Stimulated activated naive CD8-positive, alpha-beta T cell treated with anti-CD3 and anti-CD28 coated beads, Interleukin-15, Interleukin-2, amounts not matched to agents 100 ng/mL and 50 ng/mL, for 24 hours (primary cell): ENCODE data around the gene WDR38.
"Not testable (repeated sequence)": the region's sequence is repeated elsewhere in the genome, so short reads cannot be mapped to it uniquely, and the experiment has no call there.

Source experiments
- H3K27ac Mint-ChIP-seq: one replicate; pipeline ENCODE4 v1.8.0; 2021; ENCODE audit warnings: mild to moderate bottlenecking, mixed read lengths
- H3K27me3 Mint-ChIP-seq: one replicate; pipeline ENCODE4 v1.8.0; 2021; ENCODE audit warnings: mixed read lengths
- H3K36me3 Mint-ChIP-seq: one replicate; pipeline ENCODE4 v1.8.0; 2021; ENCODE audit warnings: low read depth, mixed read lengths
- H3K4me1 Mint-ChIP-seq: one replicate; pipeline ENCODE4 v1.8.0; 2021; ENCODE audit warnings: low read depth, mixed read lengths
- H3K4me3 Mint-ChIP-seq: one replicate; pipeline ENCODE4 v1.8.0; 2021; ENCODE audit warnings: mild to moderate bottlenecking, mixed read lengths
- H3K9me3 Mint-ChIP-seq: one replicate; pipeline ENCODE4 v1.8.0; 2021; ENCODE audit warnings: mixed read lengths

WDR38 gene

DNA sequence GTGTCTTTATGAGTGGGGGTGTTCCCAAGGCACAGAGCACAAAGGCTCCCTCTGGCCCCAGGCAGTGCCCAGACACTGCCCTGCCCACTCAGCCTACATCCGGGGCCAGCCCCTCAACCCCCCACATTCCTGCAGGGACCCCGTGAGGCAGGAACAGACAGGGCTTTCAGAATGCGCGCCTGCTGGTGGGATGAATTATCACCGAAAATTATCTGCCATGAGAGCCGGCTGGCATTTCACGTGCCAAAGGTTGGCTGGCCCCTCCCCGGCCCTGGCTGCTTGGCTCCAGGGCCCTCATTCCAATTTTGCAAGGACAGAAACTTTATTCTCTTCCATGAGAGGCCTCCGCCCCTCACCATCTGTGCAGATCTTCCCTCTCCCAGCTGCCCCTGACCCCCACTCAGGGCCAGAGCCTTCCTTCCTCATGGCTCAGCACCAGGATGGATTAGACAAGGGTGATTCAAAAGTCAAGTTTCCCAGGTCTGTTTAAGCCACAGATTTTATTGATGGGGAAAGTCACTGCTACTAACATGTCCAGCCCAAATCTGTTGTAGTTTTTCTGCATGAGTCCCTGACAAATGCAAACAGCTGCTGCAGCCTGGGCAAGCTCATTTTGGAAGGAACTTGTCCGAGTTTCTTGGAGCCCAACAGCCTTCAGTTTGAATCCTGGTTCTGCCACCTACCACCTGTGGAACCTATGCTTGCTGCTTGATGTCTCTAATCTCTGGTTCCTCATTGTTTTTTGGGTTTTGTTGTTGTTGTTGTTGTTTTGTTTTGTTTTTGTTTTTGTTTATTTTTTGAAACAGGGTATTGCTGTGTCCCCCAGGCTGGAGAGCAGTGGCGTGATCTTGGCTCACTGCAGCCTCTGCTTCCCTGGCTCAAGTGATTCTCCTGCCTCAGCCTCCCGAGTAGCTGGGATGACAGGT, 32.3 kb upstream of the WDR38 start:
- no peak overlapping the region for H3K4me3 Mint-ChIP-seq
- H3K4me1 Mint-ChIP-seq: peaks cover 8% of the 10 kb centered on the region
- H3K27ac Mint-ChIP-seq: no peak overlapping the region
- H3K27me3 Mint-ChIP-seq: peaks cover 8% of the 10 kb centered on the region
- no peaks in the 10 kb centered on the region for H3K9me3 Mint-ChIP-seq
- no peaks in the 10 kb centered on the region for H3K36me3 Mint-ChIP-seq

DNA sequence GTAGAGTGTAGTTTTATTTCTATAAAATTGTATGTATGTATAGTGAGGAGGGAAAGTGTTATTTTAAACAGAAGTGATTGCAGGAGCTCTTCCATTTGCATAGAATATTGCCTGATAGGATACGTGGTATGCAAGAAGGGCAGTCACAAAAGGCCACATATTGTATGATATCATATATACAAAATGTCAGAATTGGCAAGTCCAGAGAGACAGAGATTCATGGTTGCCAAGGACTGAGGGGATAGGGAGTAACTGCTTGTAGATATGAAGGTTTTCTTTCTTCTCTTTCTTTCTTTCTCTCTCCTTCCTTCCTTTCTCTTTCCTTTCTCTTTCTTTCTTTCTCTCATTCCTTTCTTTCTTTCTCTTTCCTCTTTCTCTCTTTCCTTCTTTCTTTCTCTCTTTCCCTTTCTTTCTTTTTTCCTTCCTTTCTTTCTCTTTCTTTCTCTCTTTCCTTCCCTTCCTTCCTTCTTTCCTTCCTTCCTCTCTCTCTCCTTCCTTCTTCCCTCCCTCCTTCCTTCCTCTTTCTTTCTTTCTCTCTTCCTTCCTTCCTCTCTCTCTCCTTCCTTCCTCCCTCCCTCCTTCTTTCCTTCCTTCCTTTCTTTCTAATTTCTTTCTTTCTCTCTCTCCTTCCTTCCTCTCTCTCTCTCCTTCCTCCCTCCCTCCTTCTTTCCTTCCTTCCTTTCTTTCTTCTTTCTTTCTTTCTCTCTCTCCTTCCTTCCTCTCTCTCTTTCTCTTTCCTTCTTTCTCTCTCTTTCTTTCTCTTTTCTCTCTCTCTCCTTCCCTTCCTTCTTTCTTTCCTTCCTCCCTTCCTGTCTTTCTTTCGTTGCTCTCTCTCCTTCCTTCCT, 24.5 kb upstream of the WDR38 start:
- H3K9me3 Mint-ChIP-seq: no peaks in the 10 kb centered on the region
- no peak overlapping the region for H3K4me3 Mint-ChIP-seq
- no peaks in the 10 kb centered on the region for H3K27me3 Mint-ChIP-seq
- no peaks in the 10 kb centered on the region for H3K36me3 Mint-ChIP-seq
- H3K4me1 Mint-ChIP-seq: no peaks in the 10 kb centered on the region
- H3K27ac Mint-ChIP-seq: no peak overlapping the region

DNA sequence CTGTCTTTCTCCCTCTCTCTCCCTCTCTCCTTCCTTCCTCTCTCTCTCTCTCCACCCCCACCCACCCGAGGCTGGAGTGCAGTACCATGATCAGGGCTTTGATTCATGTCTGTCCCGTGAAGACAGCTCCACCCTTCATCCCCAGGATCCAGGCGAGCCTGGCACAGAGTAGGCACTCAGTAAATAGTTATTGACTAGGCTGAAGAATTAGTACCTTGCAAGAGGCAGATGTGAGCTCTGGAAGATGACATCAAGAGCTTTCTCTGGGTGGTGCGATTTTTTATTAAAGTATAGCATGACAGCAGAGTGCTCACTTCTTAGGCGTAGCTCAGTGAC, 24.0 kb upstream of the WDR38 start:
- Mint-ChIP-seq H3K27me3 (no peaks in the 10 kb centered on the region), H3K36me3 (no peaks in the 10 kb centered on the region), H3K9me3 (no peaks in the 10 kb centered on the region), H3K4me3 (no peak overlapping the region), H3K4me1 (no peaks in the 10 kb centered on the region), H3K27ac (no peak overlapping the region)

DNA sequence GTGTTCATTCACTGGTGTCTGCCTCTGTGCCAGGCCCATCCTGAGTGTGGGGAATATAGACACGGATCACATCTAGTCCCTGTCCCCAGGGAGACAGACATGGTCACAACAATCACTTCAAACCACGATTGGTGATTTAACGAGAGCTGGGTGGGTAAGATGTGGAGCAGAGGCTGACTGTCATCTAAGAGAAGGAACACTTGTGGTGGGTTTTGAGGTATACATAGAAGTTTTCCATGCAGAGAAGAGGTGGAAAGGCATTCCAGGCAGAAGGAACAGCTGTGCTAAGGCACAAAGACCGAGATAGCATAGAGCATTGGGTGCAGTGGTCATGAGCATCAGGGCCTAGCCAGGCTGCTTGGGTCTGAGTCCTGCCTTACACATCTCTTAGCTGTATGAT, 22.7 kb upstream of the WDR38 start:
- no peaks in the 10 kb centered on the region for H3K36me3 Mint-ChIP-seq
- no peaks in the 10 kb centered on the region for H3K27me3 Mint-ChIP-seq

DNA sequence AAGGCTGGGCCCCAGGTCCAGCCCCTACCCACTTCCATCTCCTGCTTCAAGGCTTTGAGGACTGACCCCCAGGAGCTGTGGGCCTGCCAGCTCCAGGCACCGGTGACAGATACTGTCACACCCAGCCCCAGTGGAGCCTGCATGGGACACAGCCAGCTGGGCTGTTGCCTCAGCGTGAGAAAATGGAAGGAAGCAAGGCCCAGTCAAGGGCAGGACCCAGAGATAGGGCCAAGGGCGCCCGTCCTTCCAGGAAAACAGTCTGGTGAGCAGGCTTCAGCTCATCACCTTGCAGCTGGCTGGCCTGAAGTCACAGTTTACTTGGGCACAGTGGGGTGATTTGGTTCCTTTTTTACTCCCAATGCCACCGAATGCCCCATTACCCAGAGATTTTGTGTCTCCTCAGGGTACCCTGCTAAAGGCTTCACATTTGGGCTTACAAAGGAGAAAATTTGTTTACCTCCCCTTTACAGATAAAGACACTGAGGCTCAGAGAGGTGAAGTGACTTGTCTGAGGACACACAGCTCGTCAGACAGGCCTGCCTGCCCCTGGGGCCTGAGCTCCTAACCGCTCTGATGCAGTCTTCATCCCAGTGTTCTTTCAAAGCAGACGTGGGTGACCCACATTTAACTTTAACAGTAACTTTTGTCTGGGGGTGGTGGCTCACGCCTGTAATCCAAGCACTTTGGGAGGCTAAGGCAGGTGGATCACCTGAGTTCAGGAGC, 21.5 kb upstream of the WDR38 start:
- peaks cover 4% of the 10 kb centered on the region for H3K27me3 Mint-ChIP-seq
- no peaks in the 10 kb centered on the region for H3K9me3 Mint-ChIP-seq
- H3K36me3 Mint-ChIP-seq: no peaks in the 10 kb centered on the region
- no peaks in the 10 kb centered on the region for H3K4me1 Mint-ChIP-seq
- no peak overlapping the region for H3K4me3 Mint-ChIP-seq
- H3K27ac Mint-ChIP-seq: no peak overlapping the region

More for the DNA sequence above, 22.7 kb upstream of the WDR38 start:
- Mint-ChIP-seq H3K4me1 (no peaks in the 10 kb centered on the region), H3K4me3 (no peak overlapping the region), H3K9me3 (no peaks in the 10 kb centered on the region), H3K27ac (no peak overlapping the region)

DNA sequence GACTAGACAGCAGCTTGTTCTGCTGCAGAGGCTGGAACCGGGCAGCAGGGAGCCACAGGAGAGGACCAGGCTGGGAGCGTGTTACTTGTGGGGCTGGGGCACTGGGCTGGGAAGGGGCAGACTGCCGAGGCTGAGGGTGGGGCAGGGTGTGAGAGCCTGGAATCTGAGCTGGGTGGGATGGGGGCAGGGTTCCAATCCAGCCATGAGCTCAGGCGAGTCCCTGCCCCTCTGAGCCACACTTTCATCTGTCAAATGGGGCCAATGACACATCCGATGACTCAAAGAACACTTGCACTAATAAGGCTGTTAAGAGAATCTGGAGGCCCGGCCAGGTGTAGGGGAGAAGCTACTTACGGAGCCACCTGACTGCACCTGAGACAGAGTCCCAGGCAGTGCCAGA, 18.7 kb upstream of the WDR38 start:
- Mint-ChIP-seq H3K4me3 (no peak overlapping the region), H3K27ac (no peak overlapping the region), H3K9me3 (no peaks in the 10 kb centered on the region), H3K27me3 (peaks cover 20% of the 10 kb centered on the region), H3K36me3 (no peaks in the 10 kb centered on the region), H3K4me1 (no peaks in the 10 kb centered on the region)

DNA sequence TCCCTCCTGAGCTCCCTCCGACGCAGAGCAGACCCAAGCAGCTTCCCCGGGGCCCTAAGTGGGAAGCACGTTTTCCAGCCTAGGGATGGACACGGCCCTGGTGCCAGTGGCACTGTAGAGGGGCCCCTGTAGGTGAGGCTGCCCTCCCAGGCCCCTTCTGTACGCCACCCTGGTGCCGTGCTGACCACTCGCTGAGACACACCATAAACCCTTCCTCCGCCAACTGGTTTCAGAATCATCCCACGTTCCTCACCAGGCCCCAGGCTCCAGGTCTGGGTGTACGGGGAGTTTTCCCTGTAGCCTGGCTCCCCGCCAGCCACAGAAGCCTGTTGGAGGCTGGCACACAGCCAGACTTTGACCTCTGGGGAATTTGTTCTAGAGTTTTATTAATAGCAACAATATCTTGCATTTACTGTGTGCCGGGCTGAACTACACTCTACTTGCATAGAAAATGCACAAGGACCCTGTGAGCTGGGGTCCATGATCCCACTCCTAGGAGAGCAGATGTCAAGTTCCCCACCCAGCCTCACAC, 18.2 kb upstream of the WDR38 start:
- Mint-ChIP-seq H3K27me3 (peaks cover 21% of the 10 kb centered on the region), H3K4me3 (no peak overlapping the region), H3K27ac (no peak overlapping the region), H3K4me1 (no peaks in the 10 kb centered on the region), H3K36me3 (no peaks in the 10 kb centered on the region), H3K9me3 (no peaks in the 10 kb centered on the region)

DNA sequence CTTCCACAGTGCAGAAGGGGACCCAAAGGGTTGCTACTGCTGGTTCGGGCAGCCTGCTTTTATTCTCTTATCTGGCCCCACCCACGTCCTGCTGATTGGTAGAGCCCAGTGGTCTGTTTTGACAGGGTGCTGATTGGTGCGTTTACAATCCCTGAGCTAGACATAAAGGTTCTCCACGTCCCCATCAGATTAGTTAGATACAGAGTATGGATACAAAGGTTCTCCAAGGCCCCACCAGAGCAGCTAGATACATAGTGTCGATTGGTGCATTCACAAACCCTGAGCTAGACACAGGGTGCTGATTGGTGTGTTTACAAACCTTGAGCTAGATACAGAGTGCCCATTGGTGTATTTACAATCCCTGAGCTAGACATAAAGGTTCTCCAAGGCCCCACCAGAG, 15.1 kb upstream of the WDR38 start:
- peaks cover 21% of the 10 kb centered on the region for H3K27me3 Mint-ChIP-seq
- H3K4me1 Mint-ChIP-seq, H3K9me3 Mint-ChIP-seq, H3K36me3 Mint-ChIP-seq, H3K27ac Mint-ChIP-seq, H3K4me3 Mint-ChIP-seq: not testable (repeated sequence)

DNA sequence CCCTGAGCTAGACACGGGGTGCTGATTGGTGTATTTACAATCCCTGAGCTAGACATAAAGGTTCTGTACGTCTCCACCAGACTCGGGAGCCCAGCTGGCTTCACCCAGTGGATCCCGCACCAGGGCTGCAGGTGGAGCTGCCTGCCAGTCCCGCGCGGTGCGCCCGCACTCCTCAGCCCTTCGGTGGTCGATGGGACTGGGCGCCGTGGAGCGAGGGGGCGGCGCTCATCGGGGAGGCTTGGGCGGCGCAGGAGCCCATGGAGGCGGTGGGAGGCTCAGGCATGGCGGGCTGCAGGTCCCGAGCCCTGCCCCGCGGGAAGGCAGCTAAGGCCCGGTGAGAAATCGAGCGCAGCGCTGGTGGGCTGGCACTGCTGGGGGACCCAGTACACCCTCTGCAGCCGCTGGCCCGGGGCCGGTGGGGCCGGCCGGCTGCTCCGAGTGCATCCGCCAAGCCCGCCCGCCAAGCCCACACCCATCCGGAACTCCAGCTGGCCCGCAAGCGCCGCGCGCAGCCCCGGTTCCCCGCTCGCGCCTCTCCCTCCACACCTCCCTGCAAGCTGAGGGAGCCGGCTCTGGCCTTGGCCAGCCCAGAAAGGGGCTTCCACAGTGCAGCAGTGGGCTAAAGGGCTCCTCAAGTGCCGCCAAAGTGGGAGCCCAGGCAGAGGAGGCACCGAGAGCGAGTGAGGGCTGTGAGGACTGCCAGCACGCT, 14.5 kb upstream of the WDR38 start:
- H3K9me3 Mint-ChIP-seq, H3K27ac Mint-ChIP-seq, H3K36me3 Mint-ChIP-seq, H3K4me3 Mint-ChIP-seq, H3K4me1 Mint-ChIP-seq: not testable (repeated sequence)
- H3K27me3 Mint-ChIP-seq: peaks cover 21% of the 10 kb centered on the region

DNA sequence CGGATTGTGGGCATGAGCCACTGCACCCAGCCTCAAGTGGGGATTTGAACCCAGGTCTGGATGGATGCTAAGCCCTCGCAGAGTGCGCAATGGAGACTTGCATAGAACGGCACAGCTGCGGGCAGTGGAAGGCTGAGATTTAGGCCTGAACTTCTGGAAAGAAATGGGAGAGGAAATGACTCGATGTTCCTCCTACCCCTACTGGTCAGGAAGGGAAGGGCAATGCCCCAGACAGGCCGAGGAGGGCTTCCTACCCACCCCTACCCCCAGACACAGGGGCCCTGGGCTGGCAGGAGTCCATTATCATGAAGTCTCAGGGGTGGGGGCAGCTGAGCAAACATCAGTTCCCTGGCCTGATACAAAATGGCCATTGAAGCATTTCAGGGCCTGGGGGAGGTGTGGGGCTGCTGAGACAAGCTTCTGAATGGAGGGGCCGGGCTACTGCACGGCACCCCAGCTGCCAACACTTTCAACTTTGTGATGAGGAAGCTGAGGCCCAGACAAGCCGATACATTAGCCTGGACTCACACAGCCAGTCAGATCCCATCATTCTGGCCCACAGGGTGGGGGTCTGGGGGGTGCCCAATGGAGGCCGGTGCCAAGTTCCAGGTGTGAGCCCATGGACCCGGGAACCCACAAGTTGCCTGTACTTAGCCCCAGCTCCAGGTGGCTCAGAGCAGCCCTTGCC, 13.5 kb upstream of the WDR38 start:
- H3K4me1 Mint-ChIP-seq: no peaks in the 10 kb centered on the region
- no peaks in the 10 kb centered on the region for H3K36me3 Mint-ChIP-seq
- H3K27ac Mint-ChIP-seq: no peak overlapping the region
- no peak overlapping the region for H3K4me3 Mint-ChIP-seq
- no peaks in the 10 kb centered on the region for H3K9me3 Mint-ChIP-seq
- H3K27me3 Mint-ChIP-seq: peaks cover 21% of the 10 kb centered on the region

DNA sequence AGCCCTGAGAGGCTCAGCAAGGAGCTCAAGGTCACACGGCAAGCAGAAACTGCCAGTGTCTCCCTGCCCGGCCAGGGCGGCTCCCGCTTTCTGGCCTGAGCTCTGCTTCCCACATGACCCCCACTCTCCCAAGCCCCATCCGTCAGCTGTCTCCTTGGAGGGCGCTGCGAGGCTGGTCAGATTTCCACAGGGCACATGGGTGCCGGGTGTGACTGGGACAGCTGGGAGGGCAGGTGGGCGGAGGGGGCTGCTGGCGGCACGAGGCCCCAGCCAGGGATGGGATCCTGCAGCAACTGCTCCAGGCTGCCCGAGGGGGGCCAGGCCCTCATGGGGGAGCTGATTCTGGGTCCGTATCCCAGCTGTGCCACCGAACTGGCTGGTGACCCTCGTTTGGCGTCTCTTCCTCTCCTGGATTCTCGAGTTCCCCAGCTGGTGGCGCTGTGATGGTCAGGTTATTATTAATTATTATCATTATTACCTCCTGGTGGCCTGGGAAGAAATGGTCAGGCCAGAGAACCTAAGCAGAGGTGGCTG, 12.9 kb upstream of the WDR38 start:
- no peak overlapping the region for H3K27ac Mint-ChIP-seq
- H3K4me3 Mint-ChIP-seq: no peak overlapping the region
- H3K36me3 Mint-ChIP-seq: no peaks in the 10 kb centered on the region
- H3K9me3 Mint-ChIP-seq: no peaks in the 10 kb centered on the region
- H3K4me1 Mint-ChIP-seq: no peaks in the 10 kb centered on the region
- H3K27me3 Mint-ChIP-seq: peaks cover 21% of the 10 kb centered on the region

DNA sequence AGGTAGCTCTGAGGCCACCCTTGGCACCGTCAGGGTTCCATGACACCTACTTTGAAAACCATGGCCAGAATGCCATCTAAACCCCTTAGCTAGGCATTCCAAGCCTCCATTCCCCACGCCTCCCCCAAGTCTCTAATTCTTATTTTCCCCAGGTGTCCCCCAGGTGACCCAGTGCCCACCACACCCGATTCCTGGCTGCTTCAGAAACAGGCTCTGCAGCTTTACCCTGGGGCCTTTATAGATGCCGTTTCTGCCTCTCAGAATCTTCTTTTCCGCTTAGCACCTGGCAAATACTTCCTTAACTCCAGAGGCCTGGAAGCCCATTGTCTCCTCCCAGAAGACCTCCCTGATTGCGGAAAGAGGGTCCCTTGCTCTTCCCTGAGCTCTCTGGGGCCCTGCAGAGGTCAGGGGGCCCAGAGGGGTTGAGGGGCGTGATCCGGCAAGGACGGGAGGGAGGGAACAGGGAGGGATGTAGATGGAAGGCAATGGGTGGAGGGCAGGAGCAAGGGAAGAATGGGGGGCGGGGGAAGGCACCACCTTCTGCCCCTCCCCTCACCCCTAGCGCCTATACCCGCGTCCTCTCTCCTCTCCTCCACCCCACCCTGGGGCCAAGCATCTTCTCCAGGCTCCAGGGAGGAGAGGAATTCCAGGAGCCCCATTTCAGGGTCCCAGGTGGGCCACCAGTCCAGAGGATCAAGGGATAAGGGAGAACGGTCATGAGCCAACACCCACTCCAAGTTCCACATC, 12.0 kb upstream of the WDR38 start:
- H3K27me3 Mint-ChIP-seq: peaks cover 26% of the 10 kb centered on the region
- no peak overlapping the region for H3K27ac Mint-ChIP-seq
- no peaks in the 10 kb centered on the region for H3K9me3 Mint-ChIP-seq
- H3K36me3 Mint-ChIP-seq: no peaks in the 10 kb centered on the region
- no peaks in the 10 kb centered on the region for H3K4me1 Mint-ChIP-seq
- H3K4me3 Mint-ChIP-seq: no peak overlapping the region

DNA sequence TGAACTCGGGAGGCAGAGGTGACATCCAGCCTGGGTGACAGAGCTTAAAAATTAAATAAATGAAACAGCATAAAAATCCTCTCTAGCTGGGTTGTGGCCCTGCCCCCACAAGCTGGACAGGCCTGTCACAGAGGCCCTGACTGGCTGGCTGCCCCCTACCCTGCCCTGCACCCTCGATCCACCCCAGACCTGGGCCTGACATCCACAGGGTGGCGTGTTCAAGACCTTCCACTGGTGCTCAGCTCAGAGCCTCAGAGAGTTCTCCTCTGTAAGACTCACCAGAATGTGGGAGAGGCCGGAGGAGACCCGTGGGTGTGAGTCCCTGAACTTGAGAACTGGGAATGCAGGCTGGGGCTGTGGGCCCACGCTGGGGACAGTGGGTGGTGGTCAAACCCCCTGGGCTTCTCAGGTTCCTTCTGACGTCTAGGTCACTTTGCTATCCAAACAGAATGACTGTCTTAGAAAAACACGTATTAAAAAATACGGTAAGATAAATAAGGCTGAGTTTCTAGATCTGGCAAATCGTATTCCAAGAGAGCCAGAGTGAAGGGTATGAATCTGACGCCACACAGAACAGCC, 9.7 kb upstream of the WDR38 start:
- no peaks in the 10 kb centered on the region for H3K4me1 Mint-ChIP-seq
- peaks cover 8% of the 10 kb centered on the region for H3K27me3 Mint-ChIP-seq
- no peaks in the 10 kb centered on the region for H3K9me3 Mint-ChIP-seq
- H3K27ac Mint-ChIP-seq: no peak overlapping the region
- H3K4me3 Mint-ChIP-seq: no peak overlapping the region
- H3K36me3 Mint-ChIP-seq: no peaks in the 10 kb centered on the region
